Lower leg skin (tissue), 3 donors: ENCODE results near the gene GUCY2D.

Experiments
- POLR2A ChIP-seq, 2 donors: fragments of 450-650 bp; IDR thresholded peaks; one replicate each; pipeline ENCODE4 v1.6.1; 2016 to 2017; ENCODE audit warnings: antibody characterized with exemption in 2 of 2, mild to moderate bottlenecking in 1 of 2, moderate library complexity in 1 of 2
- TF ChIP-seq, protein P1 (sequence below), 3 donors: fragments of 450-650 bp; IDR thresholded peaks; one replicate each; pipeline ENCODE4 v1.5.1; 2016; ENCODE audit warnings: antibody characterized with exemption in 3 of 3, mild to moderate bottlenecking in 3 of 3, moderate library complexity in 2 of 3

DNA sequence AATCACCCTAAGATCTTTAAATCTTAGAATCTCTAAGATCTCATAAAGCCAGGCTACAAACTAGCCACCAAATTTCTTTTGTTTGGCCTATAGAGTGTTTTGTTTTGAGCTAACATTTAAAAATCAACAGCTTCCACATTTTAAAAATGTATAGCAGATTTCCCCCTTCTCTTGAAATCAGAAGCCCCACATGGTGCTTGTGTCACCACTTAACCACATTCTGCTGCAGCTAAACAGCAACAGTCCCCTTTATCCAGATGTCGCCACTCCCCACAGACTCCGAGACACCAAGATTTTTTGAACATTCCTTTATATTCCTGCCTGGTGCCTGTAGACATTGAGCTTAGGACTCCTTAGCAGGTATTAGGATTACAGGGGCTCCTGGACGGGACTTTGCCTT is 16.0 kb downstream of the GUCY2D start:
- TF ChIP-seq, protein P1, sequence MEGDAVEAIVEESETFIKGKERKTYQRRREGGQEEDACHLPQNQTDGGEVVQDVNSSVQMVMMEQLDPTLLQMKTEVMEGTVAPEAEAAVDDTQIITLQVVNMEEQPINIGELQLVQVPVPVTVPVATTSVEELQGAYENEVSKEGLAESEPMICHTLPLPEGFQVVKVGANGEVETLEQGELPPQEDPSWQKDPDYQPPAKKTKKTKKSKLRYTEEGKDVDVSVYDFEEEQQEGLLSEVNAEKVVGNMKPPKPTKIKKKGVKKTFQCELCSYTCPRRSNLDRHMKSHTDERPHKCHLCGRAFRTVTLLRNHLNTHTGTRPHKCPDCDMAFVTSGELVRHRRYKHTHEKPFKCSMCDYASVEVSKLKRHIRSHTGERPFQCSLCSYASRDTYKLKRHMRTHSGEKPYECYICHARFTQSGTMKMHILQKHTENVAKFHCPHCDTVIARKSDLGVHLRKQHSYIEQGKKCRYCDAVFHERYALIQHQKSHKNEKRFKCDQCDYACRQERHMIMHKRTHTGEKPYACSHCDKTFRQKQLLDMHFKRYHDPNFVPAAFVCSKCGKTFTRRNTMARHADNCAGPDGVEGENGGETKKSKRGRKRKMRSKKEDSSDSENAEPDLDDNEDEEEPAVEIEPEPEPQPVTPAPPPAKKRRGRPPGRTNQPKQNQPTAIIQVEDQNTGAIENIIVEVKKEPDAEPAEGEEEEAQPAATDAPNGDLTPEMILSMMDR (IDR thresholded peaks at IDR 0.05): no peak
- no peak for TF ChIP-seq POLR2A (IDR thresholded peaks at IDR 0.05)
